GM21381 (cell line): Measurements from ENCODE around the gene SPPL2C.

ENCODE experiments used
- ATAC-seq: cut with Tn5 transposase; IDR thresholded peaks from one replicate; pipeline ENCODE4 v1.9.1; 2021; ENCODE audit warnings: mild to moderate bottlenecking, moderate library complexity; ENCODE audit not compliant: unreplicated experiment

SPPL2C gene

GRCh38 chr17:45826919-45827588 is 17.6 kb upstream of the SPPL2C start:
- ATAC-seq, result no peak

- ATAC-seq, result no peak
Measured at GRCh38 chr17:45828171-45828570, 16.5 kb upstream of the SPPL2C start.

GRCh38 chr17:45828582-45829133 is 16.0 kb upstream of the SPPL2C start:
- no peak for ATAC-seq

GRCh38 chr17:45833920-45834319 is 10.8 kb upstream of the SPPL2C start:
- no peak for ATAC-seq

DNA sequence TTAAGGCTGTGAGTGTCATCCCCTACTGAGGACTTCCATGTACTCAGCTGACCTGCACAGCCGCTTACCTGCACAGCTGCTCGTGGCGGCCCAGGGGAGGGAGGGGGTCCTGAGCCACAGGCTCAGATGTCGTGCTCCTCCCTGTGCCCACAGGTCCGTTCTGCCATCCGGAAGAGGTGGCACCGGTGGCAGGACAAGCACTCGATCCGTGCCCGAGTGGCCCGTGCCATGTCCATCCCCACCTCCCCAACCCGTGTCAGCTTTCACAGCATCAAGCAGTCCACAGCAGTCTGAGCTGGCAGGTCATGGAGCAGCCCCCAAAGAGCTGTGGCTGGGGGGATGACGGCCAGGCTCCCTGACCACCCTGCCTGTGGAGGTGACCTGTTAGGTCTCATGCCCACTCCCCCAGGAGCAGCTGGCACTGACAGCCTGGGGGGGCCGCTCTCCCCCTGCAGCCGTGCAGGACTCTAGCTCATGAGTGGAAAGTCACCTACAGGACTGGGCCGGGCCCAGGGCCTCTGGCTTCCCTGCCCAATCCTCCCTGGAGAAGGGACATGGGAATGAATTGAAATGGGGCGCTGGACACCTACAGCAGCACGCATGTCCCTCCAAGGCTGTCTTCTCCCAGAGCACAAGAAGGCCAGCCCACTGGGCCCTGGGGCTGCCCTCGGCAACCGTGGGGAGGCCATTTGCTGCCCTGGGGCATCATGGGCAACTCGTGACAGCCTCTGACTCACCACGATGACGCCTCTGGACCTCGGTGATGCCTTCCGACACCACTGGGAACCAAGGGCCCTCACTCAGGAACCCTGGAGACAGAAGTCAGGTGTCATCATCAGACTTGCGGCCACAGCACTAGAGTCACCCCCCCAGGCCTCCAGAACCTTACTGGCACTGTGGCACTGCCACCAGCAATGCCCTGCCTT is 9.9 kb upstream of the SPPL2C start:
- no peak for ATAC-seq

GRCh38 chr17:45835481-45835880 is 9.2 kb upstream of the SPPL2C start:
- ATAC-seq, result no peak

- ATAC-seq, result no peak
Measured at GRCh38 chr17:45836047-45837044, 8.3 kb upstream of the SPPL2C start.

DNA sequence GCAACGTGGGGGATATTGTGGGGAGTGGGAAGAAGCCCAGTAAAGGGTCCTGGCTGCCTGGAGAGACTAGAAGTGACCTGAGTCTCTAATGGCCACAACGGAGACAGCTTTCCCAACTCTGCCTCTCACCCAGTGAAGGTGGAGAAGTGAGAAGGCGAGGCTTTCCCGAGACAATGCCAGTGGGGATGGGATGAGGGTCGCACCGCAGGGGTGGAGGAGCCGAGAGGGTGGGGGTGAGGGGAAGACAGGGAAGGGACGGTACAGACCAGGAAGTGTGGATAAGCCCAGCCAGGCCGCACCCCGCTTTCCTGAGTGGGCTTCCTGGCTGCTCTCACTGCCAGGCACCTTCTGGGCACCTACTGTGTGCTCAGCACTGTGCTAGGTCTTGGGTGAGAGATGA is 7.5 kb upstream of the SPPL2C start:
- ATAC-seq, result no peak

- ATAC-seq, result no peak
Measured at GRCh38 chr17:45837603-45838002, 7.1 kb upstream of the SPPL2C start.

DNA sequence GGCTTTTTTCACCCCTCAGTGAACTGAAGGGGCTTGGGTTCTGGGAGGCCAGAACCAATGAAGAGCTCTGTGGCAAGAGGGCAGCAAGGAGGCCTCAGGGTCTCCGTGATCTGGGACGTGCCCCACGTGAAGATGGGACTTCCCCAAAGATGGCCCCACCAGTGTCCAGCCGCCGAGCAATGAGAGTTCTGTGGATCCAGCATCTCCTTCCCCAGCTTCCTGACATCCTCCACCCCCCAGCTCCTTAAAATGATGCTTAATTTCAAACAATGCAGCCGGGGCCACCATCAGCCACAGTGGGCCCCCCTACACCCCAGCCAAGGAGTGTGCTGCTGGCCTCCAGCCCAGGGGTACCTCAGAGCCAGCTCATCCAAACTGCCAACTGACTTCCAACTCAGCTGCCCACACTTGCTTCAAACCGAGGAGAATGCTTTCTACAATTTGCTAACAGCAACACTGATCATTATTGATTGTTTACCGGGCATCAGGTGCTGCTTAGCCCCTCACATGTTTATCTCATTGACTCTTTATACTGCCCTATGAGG is 5.9 kb upstream of the SPPL2C start:
- no peak for ATAC-seq

GRCh38 chr17:45839442-45839841 is 5.2 kb upstream of the SPPL2C start:
- ATAC-seq, result no peak

DNA sequence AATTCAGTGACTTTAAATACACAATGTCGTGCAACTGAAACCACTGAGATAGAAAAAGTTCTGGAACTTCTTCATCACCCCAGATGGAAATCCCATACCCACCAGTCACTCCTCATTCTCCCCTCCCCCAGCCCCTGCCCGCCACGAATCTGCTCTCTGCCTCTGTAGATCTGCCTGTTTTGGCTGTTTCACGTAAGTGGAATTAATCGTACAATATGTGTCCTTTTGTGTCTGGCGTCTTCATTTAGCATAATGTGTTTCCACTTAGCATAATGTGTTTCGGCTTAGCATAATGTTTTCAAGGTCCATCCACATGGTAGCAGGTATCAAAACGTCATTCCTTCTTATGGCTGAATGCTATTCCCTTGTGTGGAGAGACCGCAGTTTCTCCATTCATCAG is 3.5 kb upstream of the SPPL2C start:
- no peak for ATAC-seq

DNA sequence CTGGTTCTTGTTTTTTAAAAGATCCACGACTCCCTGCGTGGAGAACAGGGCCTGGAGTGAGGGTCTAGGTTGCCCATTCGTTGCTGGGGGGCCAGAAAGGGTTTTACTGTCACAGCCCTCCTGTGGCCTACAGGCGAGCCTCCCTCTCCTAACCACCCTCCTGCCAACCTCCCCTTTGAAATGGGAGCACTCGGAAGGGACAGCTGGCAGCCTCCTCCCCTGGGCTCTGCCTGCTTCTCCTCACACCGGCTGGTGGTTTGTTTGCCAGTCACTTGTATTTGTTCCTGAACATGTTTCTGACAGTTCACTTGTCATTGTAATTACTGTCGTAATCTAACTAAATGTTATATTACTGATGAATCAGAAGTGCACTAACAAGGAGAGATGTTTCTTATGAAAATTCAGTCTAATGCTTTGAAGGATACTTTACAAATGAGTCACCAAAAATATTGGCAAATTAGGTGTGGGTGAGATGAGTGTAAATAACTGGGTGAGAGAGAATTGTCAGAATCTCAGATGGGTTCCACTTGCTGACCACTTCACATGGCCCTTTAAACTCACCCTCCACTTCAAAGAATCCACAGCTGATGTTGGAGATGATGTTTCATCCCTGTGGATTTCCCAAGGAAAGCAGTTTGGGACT is 2.7 kb upstream of the SPPL2C start:
- no peak for ATAC-seq

DNA sequence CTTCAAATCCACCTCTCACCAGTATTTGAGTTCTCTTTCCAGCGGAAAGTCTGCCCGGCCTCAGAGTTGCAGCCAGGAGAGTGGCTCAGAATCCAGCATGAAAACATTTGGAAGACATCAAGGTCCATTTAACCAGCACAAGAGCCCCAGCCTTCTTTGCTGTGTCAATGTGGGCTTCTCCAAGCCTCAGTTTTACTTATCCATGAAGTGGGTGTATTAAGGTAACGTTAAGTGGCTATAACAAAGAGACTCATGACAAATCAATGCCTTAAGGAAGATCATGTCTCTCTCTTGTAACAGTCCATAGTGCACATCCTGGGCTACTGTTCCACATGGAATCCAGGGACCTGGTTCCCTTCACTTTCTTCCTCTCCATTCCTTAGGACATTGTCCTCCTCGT is 959 bp upstream of the SPPL2C start:
- ATAC-seq, result no peak

GRCh38 chr17:45845376-45846185 is 900 bp downstream of the SPPL2C start:
- no peak for ATAC-seq

GRCh38 chr17:45846223-45846622 is 1.5 kb downstream of the SPPL2C start:
- ATAC-seq, result no peak

DNA sequence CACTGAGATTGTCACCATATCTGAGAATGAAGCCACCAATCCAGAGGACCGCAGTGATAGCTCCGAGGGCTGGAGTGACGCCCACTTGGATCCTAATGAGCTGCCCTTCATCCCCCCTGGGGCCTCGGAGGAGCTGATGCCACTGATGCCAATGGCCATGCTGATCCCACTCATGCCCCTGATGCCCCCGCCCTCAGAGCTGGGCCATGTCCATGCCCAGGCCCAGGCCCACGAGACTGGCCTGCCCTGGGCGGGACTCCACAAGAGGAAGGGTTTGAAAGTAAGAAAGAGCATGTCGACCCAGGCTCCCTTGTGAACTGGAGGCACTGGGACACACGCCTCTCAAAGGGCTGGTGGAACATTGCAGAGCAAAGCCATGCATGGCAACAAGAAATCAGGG is 2.0 kb downstream of the SPPL2C start:
- no peak for ATAC-seq

- ATAC-seq, result no peak
Measured at GRCh38 chr17:45847101-45847500, 2.4 kb downstream of the SPPL2C start.

- no peak for ATAC-seq
Measured at GRCh38 chr17:45847747-45848146, 3.1 kb downstream of the SPPL2C start.
